Smooth muscle cell (in vitro differentiated cells): ENCODE measurements around the gene RNASE4. TPM values are rescaled to one million over a fixed set of nuclear protein-coding genes. Genes with fewer than 3 reads are reported as not detected.

Experiments used
- DNase-seq: peaks from one replicate; lab custom pipeline; 2025; ENCODE audit not compliant: unreplicated experiment; lab: John Stamatoyannopoulos, UW
- H2AFZ ChIP-seq: fragments of 200-600 bp; sonication (generic); 2 replicates; pipeline ENCODE4 v1.6.0; 2016; ENCODE audit warnings: antibody characterized with exemption, low read depth, mild to moderate bottlenecking
- H3F3A ChIP-seq: fragments of 200-600 bp; sonication (generic); 2 replicates; pipeline ENCODE4 v1.6.0; 2017; ENCODE audit warnings: antibody characterized with exemption, low read depth
- H3K27ac ChIP-seq: fragments of 200-600 bp; sonication (generic); 2 replicates; pipeline ENCODE4 v1.5.1; 2016; ENCODE audit warnings: low read depth, mild to moderate bottlenecking
- H3K27me3 ChIP-seq: fragments of 200-600 bp; sonication (generic); 2 replicates; pipeline ENCODE4 v1.6.1; 2016; ENCODE audit warnings: low read depth, mild to moderate bottlenecking
- H3K36me3 ChIP-seq: fragments of 200-600 bp; sonication (generic); 2 replicates; pipeline ENCODE4 v1.5.1; 2016; ENCODE audit warnings: low read depth
- H3K4me1 ChIP-seq: fragments of 200-600 bp; sonication (generic); 2 replicates; pipeline ENCODE4 v1.5.1; 2016; ENCODE audit warnings: low read depth
- H3K4me2 ChIP-seq: fragments of 200-600 bp; sonication (generic); 2 replicates; pipeline ENCODE4 v1.6.0; 2016; ENCODE audit warnings: mild to moderate bottlenecking
- H3K4me3 ChIP-seq: fragments of 200-600 bp; sonication (generic); 2 replicates; pipeline ENCODE4 v1.5.1; 2016; ENCODE audit warnings: mild to moderate bottlenecking
- H3K79me2 ChIP-seq: fragments of 200-600 bp; sonication (generic); 2 replicates; pipeline ENCODE4 v1.6.0; 2016; ENCODE audit warnings: low read depth, mild to moderate bottlenecking
- H3K9ac ChIP-seq: fragments of 200-600 bp; sonication (generic); 2 replicates; pipeline ENCODE4 v1.6.0; 2016; ENCODE audit warnings: low read depth
- H3K9me3 ChIP-seq: fragments of 200-600 bp; sonication (generic); replicated peaks from 2 replicates; pipeline ENCODE4 v1.5.1; 2016; ENCODE audit warnings: low read depth
- H4K20me1 ChIP-seq: fragments of 200-600 bp; sonication (generic); 2 replicates; pipeline ENCODE4 v1.6.0; 2016; ENCODE audit warnings: low read depth
- CTCF ChIP-seq: fragments of 200-600 bp; sonication (generic); IDR thresholded peaks from 2 replicates; pipeline ENCODE4 v1.5.1; 2017; ENCODE audit warnings: borderline replicate concordance, mild to moderate bottlenecking, antibody characterized with exemption; ENCODE audit not compliant: insufficient read depth, poor library complexity, severe bottlenecking
- WGBS: methylation state at CpG from one replicate; pipeline ENCODE4 v1.1.7; 2016; ENCODE audit warnings: low lambda C conversion rate; 5-methylcytosine and 5-hydroxymethylcytosine counted together
- polyA plus RNA-seq: library from polyadenylated mRNA; unstranded; fragments of >200 nt; fragmentation: Nextera tagmentation; extraction: Ambion mirVana; gene quantifications from 2 replicates; pipeline ENCODE4 v1.2.1, GENCODE V29; 2016
- total RNA-seq: library from RNA; depleted of rRNA; stranded (reverse); fragments of >200 nt; gene quantifications from 2 replicates; pipeline ENCODE4 v1.2.3, GENCODE V29; 2014

The RNASE4 gene
- total and polyA plus RNA-seq, 2 experiments from 2014 or later: 28.6 to 34.8 TPM

- WGBS: 90% methylated on average over 4 of the region's 4 CpGs
- Histone ChIP-seq H3K4me3 (no peak overlapping the region), H3K79me2 (no peaks in the 10 kb centered on the region), H4K20me1 (no peaks in the 10 kb centered on the region), H2AFZ (no peak overlapping the region), H3K4me2 (no peak overlapping the region), H3K27ac (no peak overlapping the region), H3K9ac (no peak overlapping the region), H3K9me3 (no peaks in the 10 kb centered on the region), H3K27me3 (peaks cover 83% of the 10 kb centered on the region), H3F3A (no peaks in the 10 kb centered on the region), H3K36me3 (no peaks in the 10 kb centered on the region), H3K4me1 (no peaks in the 10 kb centered on the region)
- no peak for DNase-seq
- TF ChIP-seq CTCF: no peak
Measured at GRCh38 chr14:20655851-20656250, 28.5 kb upstream of the RNASE4 start.

GRCh38 chr14:20656274-20656673 is 28.1 kb upstream of the RNASE4 start:
- no peak for TF ChIP-seq CTCF
- peaks cover 86% of the 10 kb centered on the region for H3K27me3 ChIP-seq
- no peak for DNase-seq

GRCh38 chr14:20657216-20658211 is 26.8 kb upstream of the RNASE4 start:
- H3K79me2 ChIP-seq: no peaks in the 10 kb centered on the region
- no peaks in the 10 kb centered on the region for H3F3A ChIP-seq
- no peak overlapping the region for H3K9ac ChIP-seq
- no peaks in the 10 kb centered on the region for H3K4me1 ChIP-seq
- H3K9me3 ChIP-seq: no peaks in the 10 kb centered on the region
- 22% methylated on average over 28 of the region's 28 CpGs for WGBS
- peaks cover 86% of the 10 kb centered on the region for H3K27me3 ChIP-seq
- H3K4me2 ChIP-seq: no peak overlapping the region
- no peak overlapping the region for H3K27ac ChIP-seq
- no peak overlapping the region for H2AFZ ChIP-seq
- TF ChIP-seq CTCF: no peak
- no peak overlapping the region for H3K4me3 ChIP-seq
- DNase-seq: no peak
- H4K20me1 ChIP-seq: no peaks in the 10 kb centered on the region
- no peaks in the 10 kb centered on the region for H3K36me3 ChIP-seq

More at GRCh38 chr14:20656274-20656673, 28.1 kb upstream of the RNASE4 start:
- Histone ChIP-seq H3F3A (no peaks in the 10 kb centered on the region), H3K4me2 (no peak overlapping the region), H4K20me1 (no peaks in the 10 kb centered on the region), H3K79me2 (no peaks in the 10 kb centered on the region), H3K4me1 (no peaks in the 10 kb centered on the region), H3K36me3 (no peaks in the 10 kb centered on the region), H3K4me3 (no peak overlapping the region), H2AFZ (no peak overlapping the region), H3K27ac (no peak overlapping the region), H3K9me3 (no peaks in the 10 kb centered on the region), H3K9ac (no peak overlapping the region)
- WGBS: 86% methylated on average over 4 of the region's 4 CpGs
